DMS53 (cell line): ENCODE data around the gene PLEKHG5.
"Not testable (repeated sequence)": the region's sequence is repeated elsewhere in the genome, so short reads cannot be mapped to it uniquely, and the experiment has no call there.

Experiments
- DNase-seq: peaks from one replicate; lab custom pipeline; 2025; lab: John Stamatoyannopoulos, UW

The PLEKHG5 gene

GRCh38 chr1:6463120-6463412, 28.4 kb downstream of the PLEKHG5 start:
- DNase-seq: no peak

DNA sequence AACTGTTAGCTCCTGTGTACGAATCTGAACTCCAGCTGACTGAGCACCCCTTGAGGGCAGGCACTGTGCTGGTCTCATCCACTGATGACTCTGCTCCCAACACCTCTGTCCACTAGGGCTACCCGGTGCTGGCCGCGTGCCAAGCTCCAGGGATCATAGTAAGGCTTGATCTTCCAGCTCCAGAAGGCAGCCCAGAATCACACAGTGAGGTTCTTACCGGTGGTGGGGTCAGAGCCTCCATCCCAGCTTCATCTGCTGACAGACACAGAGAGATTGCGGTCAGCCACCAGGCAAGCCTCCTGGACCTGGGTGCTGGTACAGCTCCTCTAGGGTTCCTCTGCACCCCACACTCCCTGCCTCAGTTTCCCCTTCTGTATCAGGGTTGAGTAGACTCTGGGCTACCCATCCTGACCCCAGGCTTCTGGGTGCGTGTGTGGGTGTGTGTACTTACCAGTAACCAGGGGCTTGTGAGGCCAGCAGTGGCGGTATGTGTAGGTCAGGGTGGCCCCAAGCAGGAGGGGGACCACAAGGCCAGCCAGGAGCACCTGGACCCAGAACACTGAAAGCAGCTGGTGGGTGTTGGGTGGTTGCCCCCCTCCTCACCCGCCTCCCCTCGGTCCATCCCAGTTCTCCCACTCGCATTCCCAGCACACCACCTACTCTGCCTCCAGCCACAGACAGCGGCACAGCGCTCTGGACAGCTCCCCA, 28.9 kb downstream of the PLEKHG5 start:
- DNase-seq: peak; percentile 44

- DNase-seq: no peak
These were observed 29.7 kb downstream of the PLEKHG5 start for GRCh38 chr1:6461538-6462411.

DNA sequence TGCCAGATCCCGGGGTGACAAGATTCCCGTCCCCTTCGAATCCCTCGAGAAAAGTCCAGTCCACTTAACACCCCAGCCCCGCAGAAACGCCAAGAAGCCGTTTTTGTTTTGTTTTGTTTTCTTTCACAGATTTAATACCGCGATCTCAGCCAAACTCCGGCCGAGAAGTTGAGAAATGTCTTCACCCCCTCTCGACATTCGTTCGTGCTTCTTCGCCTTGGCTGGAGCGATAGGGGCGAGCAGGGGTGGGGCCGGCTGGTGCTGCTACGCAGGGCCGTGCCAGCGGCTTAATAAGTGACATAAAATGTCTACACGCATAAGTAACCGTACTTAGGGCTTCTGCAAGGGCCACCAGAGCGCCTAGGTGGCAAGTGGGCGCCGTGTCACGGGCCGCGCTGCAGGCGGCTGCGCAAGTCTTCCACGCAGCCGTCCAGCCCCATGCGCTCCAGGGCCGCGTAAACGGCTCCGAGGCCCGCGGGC, 30.4 kb downstream of the PLEKHG5 start:
- DNase-seq: no peak

GRCh38 chr1:6460301-6461050, 31.0 kb downstream of the PLEKHG5 start:
- DNase-seq: no peak

GRCh38 chr1:6459850-6460265, 31.6 kb downstream of the PLEKHG5 start:
- DNase-seq: no peak

- DNase-seq: no peak
These were observed 34.5 kb downstream of the PLEKHG5 start for GRCh38 chr1:6456800-6457466.

- DNase-seq: not testable (repeated sequence)
These were observed 35.5 kb downstream of the PLEKHG5 start for GRCh38 chr1:6455752-6456520.

- peak; percentile 55 for DNase-seq
These were observed 36.4 kb downstream of the PLEKHG5 start for GRCh38 chr1:6454856-6455751.

DNA sequence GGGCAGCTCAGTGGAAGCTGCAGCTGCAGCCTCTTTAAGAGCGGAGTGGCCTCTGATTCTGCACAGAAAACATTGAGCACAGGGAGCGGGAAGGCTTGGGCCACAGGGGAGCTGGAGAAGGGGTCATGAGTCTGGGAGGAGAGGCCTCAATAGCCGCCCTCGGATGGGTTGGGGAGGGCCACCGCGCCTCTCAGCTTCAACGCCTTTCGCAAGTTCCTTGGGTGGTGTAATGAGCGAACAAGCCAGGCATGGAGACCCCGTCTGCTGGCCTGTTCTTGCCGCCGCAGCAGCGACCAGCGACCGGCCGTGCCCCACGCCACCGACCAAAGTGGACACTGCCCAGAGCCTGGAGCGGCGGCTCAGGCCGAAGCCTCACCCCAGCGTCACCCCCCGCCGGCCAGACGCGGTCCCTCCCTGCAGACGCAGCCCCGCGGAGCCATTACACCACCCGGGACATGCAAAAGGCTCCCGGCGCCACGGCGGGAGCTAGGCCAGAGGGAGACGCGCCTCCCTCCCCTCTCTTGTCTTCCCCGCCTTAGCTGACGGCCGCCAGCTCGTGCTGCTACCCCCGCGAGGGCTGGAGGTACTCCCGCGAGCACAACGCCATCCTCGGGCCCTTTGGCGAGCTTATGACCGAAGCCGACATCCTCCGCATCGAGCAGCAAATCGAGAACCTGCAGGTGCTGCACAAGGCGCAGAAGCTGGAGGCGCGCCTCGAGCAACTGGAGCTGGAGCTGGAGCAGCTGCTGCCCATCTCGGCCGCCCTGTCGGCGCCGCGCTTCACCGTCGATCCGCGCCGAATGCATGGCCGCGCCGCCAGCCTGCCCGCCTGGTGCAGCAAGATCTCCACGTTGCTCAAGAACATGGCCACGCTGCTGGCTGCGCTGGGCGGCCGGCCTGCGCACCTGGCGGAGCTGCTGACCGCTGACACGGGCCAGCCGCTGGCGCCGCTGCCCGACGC, 37.3 kb downstream of the PLEKHG5 start:
- not testable (repeated sequence) for DNase-seq

DNA sequence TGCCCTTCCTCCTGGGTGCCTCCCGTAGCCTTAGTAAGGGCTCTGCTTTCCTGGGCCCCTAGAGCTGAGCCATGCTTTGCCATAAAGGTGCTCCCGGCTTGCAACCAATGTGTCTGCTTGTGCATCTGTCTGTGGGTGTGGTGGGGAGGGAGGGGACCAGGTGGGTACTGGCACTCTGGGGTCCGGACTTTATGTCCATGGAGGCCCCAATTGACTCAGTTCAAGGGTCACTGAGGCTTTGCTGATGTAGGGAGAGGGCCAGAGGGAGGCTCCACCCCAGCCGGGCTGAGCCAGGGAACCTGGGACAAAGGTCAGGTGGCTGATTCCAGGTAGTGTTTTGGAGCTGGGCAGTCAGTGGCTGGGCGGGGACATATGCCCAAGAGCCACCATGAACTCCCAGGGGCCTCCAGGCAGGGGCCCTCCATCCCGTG, 40.5 kb downstream of the PLEKHG5 start:
- peak; percentile 33 for DNase-seq

DNA sequence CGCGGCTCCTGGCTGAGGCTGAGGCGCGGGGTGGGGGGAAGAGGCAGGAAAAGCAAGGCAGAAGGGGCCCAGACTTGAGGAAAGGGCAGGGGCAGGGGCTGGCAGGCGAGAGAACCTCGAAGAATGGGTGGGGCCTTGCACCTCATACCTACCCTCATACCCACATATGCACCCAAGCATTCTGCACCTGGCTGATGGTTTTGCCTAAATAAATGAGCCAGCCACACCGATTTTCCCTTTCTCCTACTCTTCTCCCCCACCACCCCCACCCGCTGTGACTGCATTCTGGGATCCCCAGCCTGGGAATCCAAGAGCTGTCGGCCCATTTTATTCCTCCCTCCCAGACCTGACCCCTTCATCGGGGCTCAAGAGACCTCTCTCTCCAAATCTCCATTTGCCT, 41.0 kb downstream of the PLEKHG5 start:
- not testable (repeated sequence) for DNase-seq

DNA sequence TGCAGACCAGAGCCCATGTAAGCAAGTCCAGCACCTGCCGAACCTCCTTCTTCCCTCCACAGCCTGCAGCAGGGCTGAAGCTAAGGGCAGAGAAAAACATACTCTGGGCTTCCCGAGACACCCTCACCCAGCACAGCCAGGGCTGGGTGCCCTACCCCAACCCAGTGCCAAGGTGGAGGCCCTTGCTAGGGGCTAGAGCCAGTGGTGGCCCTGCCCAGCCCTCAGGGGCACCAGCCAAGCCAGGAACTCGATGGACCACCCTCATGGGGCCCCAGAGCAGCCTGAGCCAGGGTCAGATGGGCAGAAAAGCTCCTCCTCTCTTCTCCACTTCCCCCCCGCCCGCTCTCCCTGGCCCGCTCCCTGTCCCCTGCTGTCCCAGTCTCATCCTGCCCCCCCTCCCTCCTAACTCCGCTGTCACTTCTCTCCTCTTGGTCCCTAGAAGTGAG, 41.4 kb downstream of the PLEKHG5 start:
- no peak for DNase-seq

DNA sequence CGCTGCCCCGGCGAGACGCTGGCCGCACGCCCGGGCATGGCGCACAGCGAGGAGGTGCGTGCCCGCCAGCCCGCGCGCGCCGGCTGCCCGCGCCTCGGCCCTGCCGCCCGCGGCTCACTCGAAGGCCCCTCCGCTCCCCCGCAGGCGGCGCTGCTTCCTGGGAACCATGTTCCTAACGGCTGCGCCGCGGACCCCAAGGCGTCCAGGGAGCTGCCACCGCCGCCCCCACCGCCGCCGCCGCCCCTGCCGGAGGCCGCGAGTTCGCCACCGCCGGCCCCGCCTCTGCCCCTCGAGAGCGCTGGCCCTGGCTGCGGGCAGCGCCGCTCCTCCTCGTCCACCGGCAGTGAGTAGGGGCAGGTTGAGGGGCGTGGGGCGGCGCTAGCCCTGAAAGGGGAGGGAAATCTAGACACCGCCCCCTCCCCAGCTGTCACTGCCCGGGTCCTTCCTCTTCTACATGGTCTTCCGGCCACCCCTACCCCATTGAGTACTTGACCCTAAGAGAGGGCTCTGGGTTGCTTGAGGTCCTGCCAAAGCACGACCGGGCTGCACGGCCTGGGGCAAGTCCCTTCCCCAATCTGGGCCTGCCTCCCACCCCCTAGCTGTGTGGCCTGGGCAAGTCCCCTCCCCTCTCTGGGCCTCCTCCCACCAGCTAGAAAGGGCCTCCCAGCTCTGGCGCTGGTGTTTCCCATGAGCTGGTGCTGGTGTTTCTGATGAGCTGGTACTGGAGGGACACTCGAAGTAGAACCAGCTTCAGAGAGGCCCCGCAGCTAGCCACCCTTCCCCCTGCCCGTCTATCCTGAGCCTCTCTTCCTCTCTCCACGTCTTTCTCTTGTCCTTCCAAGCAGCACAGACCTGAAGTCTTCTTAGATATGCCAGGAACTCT, 42.5 kb downstream of the PLEKHG5 start:
- DNase-seq: peak; percentile 83

GRCh38 chr1:6447818-6448748, 43.4 kb downstream of the PLEKHG5 start:
- peak; percentile 96 for DNase-seq

DNA sequence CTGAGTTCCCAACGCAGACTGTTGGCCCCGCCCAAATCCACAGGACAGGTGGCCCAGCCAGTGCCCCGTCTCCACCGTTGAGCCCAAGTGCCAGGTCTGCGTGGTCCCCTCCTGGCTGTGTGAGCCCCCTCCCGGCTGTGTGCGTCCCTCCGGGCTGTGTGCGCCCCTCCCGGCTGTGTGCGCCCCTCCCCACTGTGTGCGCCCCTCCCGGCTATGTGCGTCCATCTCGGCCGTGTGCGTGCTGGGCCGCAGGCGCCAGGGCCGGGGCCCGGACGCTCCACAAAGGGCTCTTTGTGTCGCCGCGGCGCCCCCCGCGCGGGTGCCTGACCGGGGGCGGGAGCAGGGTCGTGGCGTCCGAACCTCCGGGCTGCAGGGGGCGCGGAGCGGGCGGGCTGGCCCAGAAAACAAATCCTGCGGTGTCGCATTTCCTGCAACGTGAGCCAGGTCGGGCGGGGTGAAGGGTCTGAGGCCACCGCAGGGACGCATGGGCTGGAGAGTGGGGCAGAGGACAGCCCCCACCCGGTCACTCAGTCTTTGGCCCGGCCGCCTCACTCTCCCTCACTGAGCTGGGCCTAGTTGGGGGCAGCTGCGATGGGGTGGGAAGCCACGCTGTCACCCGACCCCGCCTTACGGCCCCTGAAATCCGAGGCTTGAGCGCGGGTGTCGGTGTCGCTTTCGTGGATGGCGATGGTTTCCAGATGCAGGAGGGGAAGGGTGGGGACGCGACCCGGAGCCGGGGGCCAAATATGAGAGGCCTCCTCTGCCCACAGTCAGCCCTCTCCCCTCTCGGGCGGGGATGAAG, 44.2 kb downstream of the PLEKHG5 start:
- DNase-seq: peak; percentile 75
